A673 (cell line): ENCODE measurements around the gene CCDC186. TPM values are rescaled to one million over a fixed set of nuclear protein-coding genes. Genes with fewer than 3 reads are reported as not detected.
"Not testable (repeated sequence)": the region's sequence is repeated elsewhere in the genome, so short reads cannot be mapped to it uniquely, and the experiment has no call there.

Source experiments
- BruUV-seq: library from RNA; stranded (reverse); fragments of 400-500 nt; replicated peaks from 2 replicates; lab custom pipeline; 2021; lab: Mats Ljungman, UMichigan
- CTCF ChIA-PET: fragments of 300-600 bp; sonication (Branson Sonifier 250); formaldehyde crosslinking; loops from one replicate; lab custom pipeline; 2022; ENCODE audit warnings: antibody characterized with exemption; lab: Charles Lee
- POLR2A ChIA-PET: fragments of 300-600 bp; sonication (Branson Sonifier 250); formaldehyde crosslinking; loops from one replicate; lab custom pipeline; 2022; ENCODE audit warnings: antibody characterized with exemption; ENCODE audit not compliant: low non-redundant PET; lab: Charles Lee
- DNase-seq: peaks from one replicate; pipeline ENCODE4 v3.0.0-alpha.2; 2015; ENCODE audit warnings: low spot score
- H3K27ac ChIP-seq: fragments of 200-600 bp; sonication (generic); 2 replicates; pipeline ENCODE4 v1.5.1; 2016; ENCODE audit warnings: mixed run types, low read depth, mild to moderate bottlenecking, mixed read lengths, antibody characterized with exemption, low read length; ENCODE audit not compliant: poor library complexity, severe bottlenecking
- H3K27me3 ChIP-seq: fragments of 200-600 bp; sonication (generic); replicated peaks from 2 replicates; pipeline ENCODE4 v1.6.1; 2017; ENCODE audit warnings: mixed run types, low read depth, mild to moderate bottlenecking, mixed read lengths, antibody characterized with exemption, low read length; ENCODE audit not compliant: insufficient read depth, poor library complexity
- H3K36me3 ChIP-seq: fragments of 200-600 bp; sonication (generic); 2 replicates; pipeline ENCODE4 v1.6.1; 2016; ENCODE audit warnings: mixed run types, mild to moderate bottlenecking, mixed read lengths, antibody characterized with exemption, low read length; ENCODE audit not compliant: insufficient read depth, poor library complexity, severe bottlenecking
- H3K4me1 ChIP-seq: fragments of 200-600 bp; sonication (generic); 2 replicates; pipeline ENCODE4 v1.6.1; 2017; ENCODE audit warnings: mixed run types, mild to moderate bottlenecking, mixed read lengths, antibody characterized with exemption, low read length; ENCODE audit not compliant: insufficient read depth, poor library complexity, severe bottlenecking
- H3K4me3 ChIP-seq: fragments of 200-600 bp; sonication (generic); 2 replicates; pipeline ENCODE4 v1.5.1; 2016; ENCODE audit warnings: low read depth, mixed run types, mild to moderate bottlenecking, mixed read lengths, low read length; ENCODE audit not compliant: poor library complexity, severe bottlenecking
- H3K9me3 ChIP-seq: fragments of 200-600 bp; sonication (generic); 2 replicates; pipeline ENCODE4 v1.6.1; 2016; ENCODE audit warnings: mixed run types, low read depth, mild to moderate bottlenecking, mixed read lengths, antibody characterized with exemption, low read length; ENCODE audit not compliant: poor library complexity, severe bottlenecking
- CTCF ChIP-seq: fragments of 300-800, 200-600 bp; sonication (generic); conservative IDR thresholded peaks from 2 replicates; pipeline ENCODE4 v1.5.1; 2017; ENCODE audit warnings: low read depth, mild to moderate bottlenecking, antibody characterized with exemption, low read length, moderate library complexity, mixed read lengths
- EZH2 ChIP-seq: fragments of 200-600 bp; sonication (generic); IDR thresholded peaks from 2 replicates; pipeline ENCODE4 v1.6.1; 2017; ENCODE audit warnings: borderline replicate concordance, low read depth, mild to moderate bottlenecking, mixed read lengths, antibody characterized with exemption, low read length; ENCODE audit not compliant: poor library complexity, severe bottlenecking
- intact Hi-C: fragments of 100-400 bp; cut with micrococcal nuclease; formaldehyde crosslinking; loops from one replicate; pipeline ENCODE4 v1.10.0; 2022; ENCODE audit not compliant: unreplicated experiment
- total RNA-seq: library from RNA; stranded (reverse); gene quantifications from 2 replicates; pipeline ENCODE4 v1.2.3, GENCODE V29; 2021

The CCDC186 gene
- total RNA-seq, 1 experiment from 2014 or later, result 10.9 TPM

GRCh38 chr10:114151892-114152291 is 22.1 kb downstream of the CCDC186 start:
- no peak for TF ChIP-seq CTCF
- TF ChIP-seq EZH2, result no peak
- no TSS peak for BruUV-seq
- Histone ChIP-seq H3K9me3 (no peaks in the 10 kb centered on the region), H3K27ac (no peak overlapping the region), H3K27me3 (no peaks in the 10 kb centered on the region), H3K4me3 (no peak overlapping the region), H3K4me1 (no peaks in the 10 kb centered on the region), H3K36me3 (no peaks in the 10 kb centered on the region)
- POLR2A ChIA-PET, result interaction anchor here (0.6 kb wide), 1 partner anchor 47 kb away, joined by 3 read pairs; no protein-coding TSS in a partner anchor
- no peak for DNase-seq
- CTCF ChIA-PET, result no interaction called here
- intact Hi-C loops, result no loop called here

GRCh38 chr10:114151486-114151885 is 22.5 kb downstream of the CCDC186 start:
- Histone ChIP-seq H3K4me1 (no peaks in the 10 kb centered on the region), H3K36me3 (no peaks in the 10 kb centered on the region), H3K9me3 (no peaks in the 10 kb centered on the region), H3K27me3 (no peaks in the 10 kb centered on the region), H3K27ac (no peak overlapping the region), H3K4me3 (no peak overlapping the region)
- TF ChIP-seq EZH2, result no peak
- TF ChIP-seq CTCF, result no peak
- DNase-seq, result no peak
- intact Hi-C loops, result no loop called here
- ChIA-PET CTCF (no interaction called here), POLR2A (interaction anchor here (0.6 kb wide), 1 partner anchor 48 kb away, joined by 3 read pairs; no protein-coding TSS in a partner anchor)
- no TSS peak for BruUV-seq

GRCh38 chr10:114149476-114149875 is 24.5 kb downstream of the CCDC186 start:
- H3K36me3 ChIP-seq, POLR2A ChIA-PET, DNase-seq, H3K27me3 ChIP-seq, H3K9me3 ChIP-seq, intact Hi-C loops, H3K4me1 ChIP-seq, H3K27ac ChIP-seq, H3K4me3 ChIP-seq, BruUV-seq: not testable (repeated sequence)
- CTCF ChIA-PET, result interaction anchor here (0.9 kb wide), 1 partner anchor 372 kb away, joined by 3 read pairs; no protein-coding TSS in a partner anchor

- POLR2A ChIA-PET, result no interaction called here
- CTCF ChIA-PET, result no interaction called here
- no TSS peak for BruUV-seq
Observed at GRCh38 chr10:114143160-114143559, 30.8 kb downstream of the CCDC186 start.

More at GRCh38 chr10:114143160-114143559, 30.8 kb downstream of the CCDC186 start:
- Histone ChIP-seq H3K36me3 (no peaks in the 10 kb centered on the region), H3K4me3 (no peak overlapping the region), H3K27ac (no peak overlapping the region), H3K9me3 (no peaks in the 10 kb centered on the region), H3K4me1 (no peaks in the 10 kb centered on the region), H3K27me3 (no peaks in the 10 kb centered on the region)
- intact Hi-C loops, result no loop called here
- TF ChIP-seq CTCF (no peak), EZH2 (no peak)
- no peak for DNase-seq
